ENCODE results near the gene CATSPERE.
"Not testable (repeated sequence)": the region's sequence is repeated elsewhere in the genome, so short reads cannot be mapped to it uniquely, and the experiment has no call there.

Gene CATSPERE

GRCh38 chr1:244545511-244545910 is 84.4 kb downstream of the CATSPERE start:
- DNase-seq: no peak

- DNase-seq: no peak
Observed at GRCh38 chr1:244548558-244549115, 87.6 kb downstream of the CATSPERE start.

- DNase-seq: no peak
Observed at GRCh38 chr1:244552336-244552735, 91.3 kb downstream of the CATSPERE start.

GRCh38 chr1:244556263-244556662 is 95.2 kb downstream of the CATSPERE start:
- no peak for DNase-seq

- DNase-seq: no peak
Observed at GRCh38 chr1:244557565-244557964, 96.5 kb downstream of the CATSPERE start.

GRCh38 chr1:244559561-244559960 is 98.5 kb downstream of the CATSPERE start:
- no peak for DNase-seq

- DNase-seq: not testable (repeated sequence)
Observed at GRCh38 chr1:244562877-244563276, 101.8 kb downstream of the CATSPERE start.

GRCh38 chr1:244573768-244574167 is 112.7 kb downstream of the CATSPERE start:
- DNase-seq: no peak

GRCh38 chr1:244576259-244576892 is 115.3 kb downstream of the CATSPERE start:
- no peak for DNase-seq

- DNase-seq: not testable (repeated sequence)
Observed at GRCh38 chr1:244578205-244578604, 117.1 kb downstream of the CATSPERE start.

GRCh38 chr1:244583358-244583982 is 122.4 kb downstream of the CATSPERE start:
- DNase-seq: no peak

GRCh38 chr1:244585867-244586266 is 124.8 kb downstream of the CATSPERE start:
- DNase-seq: no peak

- no peak for DNase-seq
Observed at GRCh38 chr1:244590670-244591069, 129.6 kb downstream of the CATSPERE start.

GRCh38 chr1:244598611-244599010 is 137.5 kb downstream of the CATSPERE start:
- DNase-seq: no peak

GRCh38 chr1:244599937-244600350 is 138.9 kb downstream of the CATSPERE start:
- DNase-seq: no peak

GRCh38 chr1:244601336-244601735 is 140.3 kb downstream of the CATSPERE start:
- DNase-seq: no peak

GRCh38 chr1:244603498-244603897 is 142.4 kb downstream of the CATSPERE start:
- no peak for DNase-seq

GRCh38 chr1:244605835-244606370 is 144.8 kb downstream of the CATSPERE start:
- no peak for DNase-seq

- no peak for DNase-seq
Observed at GRCh38 chr1:244614113-244614836, 153.2 kb downstream of the CATSPERE start.

GRCh38 chr1:244614879-244615278 is 153.8 kb downstream of the CATSPERE start:
- DNase-seq: no peak

GRCh38 chr1:244615301-244615700 is 154.2 kb downstream of the CATSPERE start:
- no peak for DNase-seq

- DNase-seq: no peak
Observed at GRCh38 chr1:244626709-244627108, 165.6 kb downstream of the CATSPERE start.
